Urinary bladder (tissue), 4 donors: ENCODE results near the gene PCNT. TPM values are rescaled to one million over a fixed set of nuclear protein-coding genes. Genes with fewer than 3 reads are reported as not detected.

ENCODE experiments used
- DNase-seq: peaks from one replicate; pipeline ENCODE4 v3.0.0-alpha.2; 2015; ENCODE audit errors: extremely low spot score
- H3K27ac ChIP-seq: one replicate; pipeline ENCODE4 v1.5.1; 2013; ENCODE audit warnings: low read depth, mild to moderate bottlenecking, moderate library complexity
- H3K36me3 ChIP-seq: one replicate; pipeline ENCODE4 v1.6.1; 2013; ENCODE audit warnings: mild to moderate bottlenecking, moderate library complexity; ENCODE audit not compliant: insufficient read depth
- H3K4me1 ChIP-seq: one replicate; pipeline ENCODE4 v1.6.1; 2013; ENCODE audit warnings: mild to moderate bottlenecking, moderate library complexity; ENCODE audit not compliant: insufficient read depth
- H3K4me3 ChIP-seq: one replicate; pipeline ENCODE4 v1.5.1; 2013; ENCODE audit warnings: low read depth, low read length
- WGBS: extraction: QIAGEN DNeasy Blood & Tissue Kit; methylation state at CpG from one replicate; pipeline ENCODE4 v1.1.7; 2013; 5-methylcytosine and 5-hydroxymethylcytosine counted together
- polyA plus RNA-seq: library from polyadenylated mRNA; stranded (reverse); fragments of 200-250 nt; gene quantifications from one replicate; pipeline ENCODE4 v1.2.3, GENCODE V29; 2013
- total RNA-seq: library from RNA; depleted of rRNA; stranded (reverse); fragments of >200 nt; gene quantifications from one replicate; pipeline ENCODE4 v1.2.3, GENCODE V29; 2014
- donor health status: healthy with polysubstance abuse.
- donor health status: healthy.

Gene PCNT
- total and polyA plus RNA-seq, 2 donors: 15.7 to 22.4 TPM

GRCh38 chr21:46475296-46475695, 151.3 kb downstream of the PCNT start:
- no peak for DNase-seq
- H3K36me3 ChIP-seq: no peaks in the 10 kb centered on the region
- no peak overlapping the region for H3K4me3 ChIP-seq
- no peak overlapping the region for H3K27ac ChIP-seq
- no peaks in the 10 kb centered on the region for H3K4me1 ChIP-seq
- 88% methylated on average over 1 of the region's 1 CpG for WGBS

DNA sequence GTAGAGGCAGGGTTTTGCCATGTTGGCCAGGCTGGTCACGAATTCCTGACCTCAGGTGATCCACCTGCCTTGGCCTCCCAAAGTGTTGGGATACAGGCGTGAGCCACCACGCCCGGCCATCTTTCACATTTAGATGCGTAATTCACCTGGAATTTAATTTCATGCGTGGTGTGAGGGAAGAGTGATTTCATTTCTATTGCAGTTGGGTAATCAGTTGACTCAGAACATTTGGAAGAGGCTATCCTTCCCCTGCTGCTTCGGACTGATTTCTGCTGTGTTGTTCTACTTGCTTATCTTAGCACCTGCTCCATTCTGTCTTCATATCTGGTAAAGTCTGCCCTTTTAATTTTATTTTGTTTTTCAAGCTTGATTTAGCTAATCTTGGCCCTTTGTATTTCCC, 153.8 kb downstream of the PCNT start:
- no peak overlapping the region for H3K27ac ChIP-seq
- H3K4me3 ChIP-seq: no peak overlapping the region
- no peaks in the 10 kb centered on the region for H3K36me3 ChIP-seq
- no peaks in the 10 kb centered on the region for H3K4me1 ChIP-seq
- no peak for DNase-seq
- WGBS: 93% methylated on average over 7 of the region's 7 CpGs

DNA sequence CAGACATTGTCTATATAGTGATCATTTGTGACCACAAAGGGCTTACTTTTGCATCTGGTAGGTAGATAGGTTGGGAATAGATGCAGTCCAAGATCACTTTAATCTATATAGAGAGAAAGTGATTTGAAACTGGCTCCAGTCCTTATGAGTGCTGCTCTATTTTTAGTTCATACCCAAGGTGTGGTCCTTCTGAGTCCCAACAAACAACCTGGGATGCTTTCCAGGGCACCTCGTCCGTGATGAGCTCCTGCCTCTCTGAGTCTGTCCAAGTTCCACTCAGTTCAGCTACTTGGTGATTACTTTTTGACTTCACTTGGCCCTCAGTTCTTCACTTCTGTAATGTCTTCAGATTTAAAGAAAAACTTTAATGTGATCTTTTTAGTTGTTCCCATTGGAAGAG, 155.0 kb downstream of the PCNT start:
- Histone ChIP-seq H3K36me3 (no peaks in the 10 kb centered on the region), H3K4me3 (no peak overlapping the region), H3K4me1 (no peaks in the 10 kb centered on the region), H3K27ac (no peak overlapping the region)
- DNase-seq: no peak
- 46% methylated on average over 2 of the region's 2 CpGs for WGBS

- no peaks in the 10 kb centered on the region for H3K36me3 ChIP-seq
- no peaks in the 10 kb centered on the region for H3K4me1 ChIP-seq
- no peak overlapping the region for H3K4me3 ChIP-seq
- WGBS: 88% methylated on average over 5 of the region's 5 CpGs
- H3K27ac ChIP-seq: no peak overlapping the region
- DNase-seq: no peak
Observed at GRCh38 chr21:46480466-46480865, 156.5 kb downstream of the PCNT start.

- H3K36me3 ChIP-seq: no peaks in the 10 kb centered on the region
- no peaks in the 10 kb centered on the region for H3K4me1 ChIP-seq
- 88% methylated on average over 6 of the region's 6 CpGs for WGBS
- no peak overlapping the region for H3K27ac ChIP-seq
- no peak overlapping the region for H3K4me3 ChIP-seq
- DNase-seq: no peak
Observed at GRCh38 chr21:46482225-46482845, 158.4 kb downstream of the PCNT start.

DNA sequence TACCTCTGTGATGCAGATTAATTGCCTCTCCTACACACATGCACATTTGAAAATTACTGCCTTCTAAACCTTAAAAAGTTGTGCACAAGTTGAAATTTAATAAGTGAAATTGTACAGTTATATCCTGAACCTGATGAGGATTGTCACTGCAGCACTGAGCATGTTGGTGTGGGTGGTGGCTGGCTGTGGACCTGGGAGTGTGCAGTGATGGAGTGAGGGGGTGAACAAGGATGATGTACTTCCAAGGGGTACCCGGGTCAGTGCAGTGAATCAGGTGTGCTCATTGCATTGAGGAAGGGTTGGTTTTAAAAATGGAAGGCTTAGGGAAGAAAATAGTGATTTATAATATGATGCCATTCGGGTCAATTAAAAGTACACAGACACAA, 158.9 kb downstream of the PCNT start:
- WGBS: 96% methylated on average over 2 of the region's 2 CpGs
- Histone ChIP-seq H3K27ac (no peak overlapping the region), H3K36me3 (no peaks in the 10 kb centered on the region), H3K4me1 (no peaks in the 10 kb centered on the region), H3K4me3 (no peak overlapping the region)
- no peak for DNase-seq

- no peak overlapping the region for H3K4me3 ChIP-seq
- H3K36me3 ChIP-seq: peaks cover 2% of the 10 kb centered on the region
- no peak overlapping the region for H3K27ac ChIP-seq
- no peaks in the 10 kb centered on the region for H3K4me1 ChIP-seq
- DNase-seq: no peak
- 77% methylated on average over 6 of the region's 6 CpGs for whole genome bisulfite sequencing
Observed at GRCh38 chr21:46483300-46484295, 159.6 kb downstream of the PCNT start.

DNA sequence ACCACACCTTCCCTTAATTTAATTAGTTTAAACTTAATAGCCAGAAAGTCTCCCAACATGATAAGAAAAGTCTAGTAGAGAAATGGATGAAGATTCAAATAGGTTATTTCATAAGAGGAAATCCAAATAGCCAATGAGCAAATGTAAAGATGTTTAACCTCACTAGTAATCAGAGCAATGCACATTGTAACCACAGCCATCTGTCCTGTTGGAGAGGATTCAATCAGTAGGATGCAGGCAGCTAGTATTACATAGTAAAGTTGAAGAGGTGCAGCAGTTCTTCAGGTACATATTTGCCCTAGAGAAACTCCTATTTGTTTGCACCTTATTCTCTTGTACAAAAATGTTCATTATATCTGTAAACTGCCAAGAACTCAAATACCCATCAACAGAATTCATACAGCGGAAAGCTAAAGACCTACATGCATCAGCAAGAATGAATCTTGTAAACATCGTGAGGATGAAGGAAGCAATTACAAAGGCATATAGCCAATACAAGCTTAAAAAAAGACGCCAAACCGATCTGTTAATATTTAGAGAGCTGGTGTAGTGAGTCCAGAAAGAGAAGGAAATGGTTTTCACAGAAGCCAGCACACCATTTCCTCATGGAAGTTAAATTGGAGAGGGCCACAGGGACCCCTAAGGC, 162.6 kb downstream of the PCNT start:
- Histone ChIP-seq H3K4me1 (no peaks in the 10 kb centered on the region), H3K36me3 (peaks cover 2% of the 10 kb centered on the region), H3K4me3 (no peak overlapping the region), H3K27ac (no peak overlapping the region)
- 63% methylated on average over 4 of the region's 4 CpGs for WGBS
- no peak for DNase-seq

- Histone ChIP-seq H3K4me3 (no peak overlapping the region), H3K4me1 (no peaks in the 10 kb centered on the region), H3K27ac (no peak overlapping the region), H3K36me3 (peaks cover 2% of the 10 kb centered on the region)
- 91% methylated on average over 6 of the region's 6 CpGs for WGBS
- no peak for DNase-seq
Observed at GRCh38 chr21:46489162-46489663, 165.3 kb downstream of the PCNT start.

DNA sequence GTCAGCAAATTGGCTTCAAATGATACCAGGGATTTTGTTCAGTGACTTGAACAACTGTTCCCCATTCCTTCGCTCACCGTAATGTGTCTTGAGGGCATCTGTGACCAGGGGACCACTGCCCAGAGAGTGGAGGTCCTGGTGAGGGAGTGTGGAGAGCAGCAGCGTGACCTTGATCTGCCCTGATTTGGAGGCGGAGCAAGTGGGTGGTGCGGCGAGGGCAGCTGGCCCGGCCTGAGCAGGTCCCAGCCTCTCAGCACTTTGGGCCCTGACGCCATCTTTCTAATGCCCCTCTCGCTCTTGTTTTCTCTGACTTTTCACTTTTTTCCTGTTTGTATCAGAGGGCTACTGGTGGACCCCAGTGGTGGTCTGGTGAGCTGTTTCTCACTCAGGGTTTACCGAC, 165.8 kb downstream of the PCNT start:
- WGBS: 92% methylated on average over 10 of the region's 10 CpGs
- no peak overlapping the region for H3K27ac ChIP-seq
- peaks cover 2% of the 10 kb centered on the region for H3K36me3 ChIP-seq
- no peak for DNase-seq
- H3K4me3 ChIP-seq: no peak overlapping the region
- no peaks in the 10 kb centered on the region for H3K4me1 ChIP-seq

DNA sequence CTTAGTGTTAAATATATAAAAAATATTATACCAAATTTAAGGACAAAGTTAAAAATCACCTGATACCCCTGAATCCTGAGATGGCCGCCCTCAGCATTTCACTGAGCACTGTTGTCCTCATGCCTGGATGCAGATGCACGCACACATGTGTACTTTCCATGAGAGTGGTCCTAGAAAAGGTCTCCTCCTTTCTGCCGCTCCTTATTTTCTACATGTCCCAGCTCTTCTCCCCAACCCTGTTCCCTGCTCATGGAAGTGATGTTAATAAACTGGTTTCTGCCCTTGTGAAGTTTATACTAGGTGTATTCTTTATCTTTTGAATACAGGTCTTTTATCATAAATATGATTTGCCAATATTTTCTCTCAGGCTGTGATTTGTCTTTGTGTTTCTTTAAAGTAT, 167.6 kb downstream of the PCNT start:
- H3K36me3 ChIP-seq: peaks cover 2% of the 10 kb centered on the region
- no peaks in the 10 kb centered on the region for H3K4me1 ChIP-seq
- DNase-seq: no peak
- no peak overlapping the region for H3K27ac ChIP-seq
- H3K4me3 ChIP-seq: no peak overlapping the region
- WGBS: 97% methylated on average over 3 of the region's 3 CpGs

GRCh38 chr21:46492851-46493250, 168.9 kb downstream of the PCNT start:
- DNase-seq: no peak
- H3K4me3 ChIP-seq: no peak overlapping the region
- no peak overlapping the region for H3K27ac ChIP-seq
- H3K36me3 ChIP-seq: peaks cover 2% of the 10 kb centered on the region
- WGBS: 93% methylated on average over 5 of the region's 5 CpGs
- H3K4me1 ChIP-seq: no peaks in the 10 kb centered on the region

DNA sequence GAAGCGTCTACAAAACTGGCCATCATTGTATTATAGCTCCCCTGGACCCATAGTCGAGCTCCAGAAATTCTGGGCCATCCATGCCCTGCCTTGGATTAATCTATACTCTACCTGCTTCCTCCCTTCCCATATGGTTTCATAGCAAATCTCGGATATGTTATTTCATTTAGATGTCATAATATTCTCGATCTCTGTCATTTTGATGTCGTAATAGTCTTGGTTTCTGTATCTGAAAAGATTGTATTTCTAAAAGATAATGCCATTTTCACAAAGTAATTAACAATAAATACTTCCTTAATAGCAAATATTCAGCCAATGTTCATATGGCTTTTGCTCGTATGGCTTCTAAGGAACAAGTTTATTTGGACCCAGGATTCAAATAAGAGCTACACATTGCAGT, 169.9 kb downstream of the PCNT start:
- WGBS: 98% methylated on average over 6 of the region's 6 CpGs
- Histone ChIP-seq H3K36me3 (peaks cover 2% of the 10 kb centered on the region), H3K4me1 (no peaks in the 10 kb centered on the region), H3K4me3 (no peak overlapping the region), H3K27ac (no peak overlapping the region)
- DNase-seq: no peak
